Activated naive CD8-positive, alpha-beta T cell treated with anti-CD3 and anti-CD28 coated beads, Interleukin-2, amount 50 U/mL, for 16 hours (primary cell): ENCODE results near the gene ROPN1.
"Not testable (repeated sequence)": the region's sequence is repeated elsewhere in the genome, so short reads cannot be mapped to it uniquely, and the experiment has no call there.

Experiments
- DNase-seq: peaks from one replicate; pipeline ENCODE4 v3.0.0-alpha.2; 2020; ENCODE audit warnings: low read depth, low spot score

ROPN1 gene

DNA sequence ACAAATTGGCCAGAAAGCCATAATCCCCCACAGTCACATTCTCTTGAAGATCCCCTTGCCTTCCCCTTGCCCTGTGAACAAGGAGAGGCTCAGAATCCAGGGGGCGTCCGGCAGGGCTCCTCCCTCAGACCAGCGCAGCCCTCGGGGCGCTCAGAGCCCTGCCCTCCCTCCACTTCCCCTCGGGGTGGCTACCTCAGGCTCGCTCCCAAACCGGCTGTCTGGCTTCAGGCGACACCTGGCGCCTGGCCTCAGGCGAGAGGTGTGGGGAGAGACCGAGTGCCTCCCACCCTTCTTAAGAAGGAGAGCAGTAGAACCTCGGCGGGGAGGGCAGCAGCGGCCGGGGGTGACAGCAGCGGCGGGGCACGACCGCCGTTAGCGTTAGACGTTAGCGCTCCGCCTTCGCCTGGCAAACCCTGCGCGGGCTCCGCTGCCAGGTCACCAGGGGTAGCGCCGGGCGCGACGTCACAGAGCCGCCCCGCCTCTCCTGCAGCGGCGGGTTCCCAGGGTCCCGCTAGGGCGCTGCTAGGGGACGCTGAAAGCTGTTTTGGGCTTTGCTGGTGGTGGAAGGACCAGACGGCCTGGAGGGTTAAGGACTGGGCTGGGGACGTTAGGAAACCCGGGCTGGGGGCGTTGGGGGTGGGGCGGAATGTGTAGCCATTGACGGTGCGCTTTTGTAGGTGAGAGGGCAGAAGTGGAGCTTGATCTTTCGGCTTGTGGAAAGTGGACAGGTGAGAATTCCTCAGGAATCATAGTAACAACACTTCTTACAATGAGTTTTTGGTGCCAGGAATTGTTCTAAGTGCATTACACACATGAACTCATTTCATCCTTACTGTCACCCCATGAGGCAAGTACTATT lies at the start of gene ROPN1:
Gene ROPN1, minus strand, starts transcription at position 395 of the 859 bp plus-strand sequence. CDS start 11,643 bp downstream, outside the sequence.
- DNase-seq: not testable (repeated sequence)

DNA sequence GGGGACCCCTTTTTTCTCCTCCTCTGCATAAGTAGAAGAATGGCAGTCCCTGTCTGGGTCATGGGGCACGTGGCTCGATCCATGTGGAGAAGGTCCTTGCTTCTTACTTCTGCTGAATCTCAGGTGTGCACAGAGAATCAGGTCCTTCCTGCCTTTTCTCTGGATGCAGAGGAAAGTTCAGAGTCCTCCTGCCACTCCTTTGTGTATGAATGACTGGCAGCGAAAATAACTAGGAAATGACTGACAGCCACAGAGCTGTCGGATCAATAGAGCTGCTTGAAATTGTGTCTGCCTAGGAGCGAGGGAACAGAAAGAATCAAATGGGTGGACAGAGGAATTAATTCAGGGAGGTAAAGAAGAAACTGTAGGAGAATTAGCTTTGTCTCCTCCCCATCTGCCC lies 49.6 kb upstream of the ROPN1 start:
- no peak for DNase-seq

DNA sequence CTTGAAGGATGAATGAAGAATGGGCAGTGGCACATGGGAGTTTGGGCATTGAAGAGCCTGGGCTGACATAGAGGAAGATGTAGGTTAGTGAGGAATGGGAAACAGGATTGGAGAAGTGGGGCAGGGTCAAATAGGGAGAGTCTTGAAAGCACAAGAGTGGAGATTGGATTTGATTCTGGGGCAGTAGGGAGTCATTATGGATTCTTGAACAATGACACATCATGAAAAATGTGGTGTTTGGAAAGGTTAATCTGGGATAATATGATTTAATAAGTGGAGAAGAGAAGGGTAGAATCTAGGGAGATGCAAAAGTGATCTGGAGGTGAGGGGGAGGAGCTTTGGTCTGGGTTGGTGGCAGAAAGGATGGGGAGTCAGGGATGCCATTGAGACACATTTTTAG lies 45.4 kb upstream of the ROPN1 start:
- DNase-seq: no peak

DNA sequence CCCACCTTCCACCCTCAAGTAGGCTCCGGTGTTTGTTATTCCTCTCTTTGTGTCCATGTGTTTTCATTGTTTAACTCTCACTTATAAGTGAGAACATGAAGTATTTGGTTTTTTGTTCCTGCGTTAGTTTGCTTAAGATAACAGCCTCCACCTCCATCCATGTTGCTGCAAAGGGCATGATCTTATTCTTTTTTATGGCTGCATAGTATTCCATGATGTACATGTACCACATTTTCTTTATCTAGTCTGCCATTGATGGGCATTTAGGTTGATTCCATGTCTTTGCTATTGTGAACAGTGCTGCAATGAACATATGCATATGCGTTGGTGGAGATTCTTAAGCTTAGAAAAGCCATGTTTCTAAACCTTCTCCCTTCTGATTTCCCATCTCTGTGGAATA lies 44.3 kb upstream of the ROPN1 start:
- DNase-seq: not testable (repeated sequence)

DNA sequence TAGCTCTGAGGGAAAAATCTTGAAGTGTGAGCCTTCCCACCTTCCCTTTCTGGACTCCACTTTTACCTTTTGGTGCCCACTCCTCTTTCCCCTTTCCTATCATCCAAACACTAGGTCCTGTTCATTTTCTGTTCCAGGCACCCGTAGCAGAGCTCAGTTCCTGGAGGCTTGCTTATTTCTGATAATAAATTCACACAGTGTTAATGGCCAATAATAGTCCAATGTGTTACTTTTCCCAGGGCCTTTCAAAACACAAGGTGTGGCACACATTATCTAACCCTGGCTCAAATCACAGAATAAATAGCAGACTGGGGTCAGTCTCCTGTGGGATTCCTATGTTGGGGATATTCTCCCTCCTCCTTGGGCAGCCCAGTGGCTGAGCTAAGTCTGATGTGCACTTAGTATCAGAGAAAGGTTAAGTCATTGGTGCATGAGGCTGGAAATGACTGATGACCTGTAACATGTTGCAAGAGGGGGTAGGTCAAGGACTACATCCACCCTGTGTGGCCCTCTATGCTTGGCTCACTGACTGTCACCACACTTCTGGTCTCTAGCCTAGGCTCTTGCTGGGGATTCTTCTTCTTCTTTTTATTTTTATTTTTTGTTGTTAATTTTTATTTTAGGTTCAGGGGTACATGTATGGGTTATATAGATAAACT lies 43.7 kb upstream of the ROPN1 start:
- no peak for DNase-seq

DNA sequence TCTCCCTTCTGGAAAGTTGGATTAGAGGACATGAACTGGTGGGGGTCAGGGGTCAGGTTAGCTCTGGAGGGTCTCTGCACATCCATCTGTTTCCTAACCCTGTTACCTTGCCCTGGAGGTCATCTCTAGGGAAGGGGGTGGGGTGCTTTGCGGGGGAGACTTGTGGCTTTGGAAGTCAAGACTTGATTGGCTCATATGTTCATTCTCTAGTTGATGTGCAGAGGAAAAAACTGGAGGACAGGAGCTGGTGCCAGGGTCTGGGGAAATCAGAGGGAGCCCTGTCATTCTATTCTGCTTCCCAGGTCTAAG lies 42.9 kb upstream of the ROPN1 start:
- no peak for DNase-seq

DNA sequence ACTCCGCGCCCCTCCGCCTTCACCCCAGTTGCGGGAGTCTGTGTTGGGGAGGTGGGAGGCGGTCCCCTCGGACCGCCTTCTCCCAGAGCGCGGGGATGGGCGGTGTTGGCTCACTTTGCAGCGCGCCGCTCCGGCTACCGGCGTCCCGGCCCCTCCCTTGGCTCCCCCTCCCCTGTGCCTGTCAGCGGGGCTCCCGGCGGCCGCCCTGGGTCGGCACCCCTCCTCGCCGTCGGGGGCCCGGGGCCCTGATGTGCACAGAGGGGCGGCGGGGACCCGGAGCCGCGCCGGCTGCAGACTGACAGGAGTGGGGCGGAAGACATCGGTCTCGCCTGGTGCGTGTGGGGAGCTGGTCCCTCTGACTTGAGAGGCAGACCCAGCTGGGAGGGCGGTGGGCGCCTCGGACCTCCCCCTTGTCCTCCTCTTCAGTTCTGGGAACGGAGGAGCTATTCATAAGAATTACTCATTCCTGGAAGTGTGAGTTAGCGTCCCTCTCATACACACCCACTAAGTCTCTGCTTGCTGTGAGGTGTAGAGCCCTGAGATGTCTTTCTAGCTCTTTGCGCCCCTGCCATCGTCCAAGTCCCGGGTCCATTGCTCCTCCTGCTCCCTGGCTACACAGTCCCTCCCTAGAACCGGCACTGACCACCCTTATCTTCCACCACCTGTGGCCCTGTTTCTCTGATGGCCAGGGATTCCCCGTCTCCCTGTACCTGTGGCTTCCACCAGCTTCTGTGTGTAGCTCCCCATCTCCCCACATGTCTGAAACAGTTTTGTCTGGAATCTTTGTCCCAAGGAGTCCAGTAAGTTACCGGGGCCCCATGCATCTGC lies 42.3 kb upstream of the ROPN1 start:
- DNase-seq: no peak

DNA sequence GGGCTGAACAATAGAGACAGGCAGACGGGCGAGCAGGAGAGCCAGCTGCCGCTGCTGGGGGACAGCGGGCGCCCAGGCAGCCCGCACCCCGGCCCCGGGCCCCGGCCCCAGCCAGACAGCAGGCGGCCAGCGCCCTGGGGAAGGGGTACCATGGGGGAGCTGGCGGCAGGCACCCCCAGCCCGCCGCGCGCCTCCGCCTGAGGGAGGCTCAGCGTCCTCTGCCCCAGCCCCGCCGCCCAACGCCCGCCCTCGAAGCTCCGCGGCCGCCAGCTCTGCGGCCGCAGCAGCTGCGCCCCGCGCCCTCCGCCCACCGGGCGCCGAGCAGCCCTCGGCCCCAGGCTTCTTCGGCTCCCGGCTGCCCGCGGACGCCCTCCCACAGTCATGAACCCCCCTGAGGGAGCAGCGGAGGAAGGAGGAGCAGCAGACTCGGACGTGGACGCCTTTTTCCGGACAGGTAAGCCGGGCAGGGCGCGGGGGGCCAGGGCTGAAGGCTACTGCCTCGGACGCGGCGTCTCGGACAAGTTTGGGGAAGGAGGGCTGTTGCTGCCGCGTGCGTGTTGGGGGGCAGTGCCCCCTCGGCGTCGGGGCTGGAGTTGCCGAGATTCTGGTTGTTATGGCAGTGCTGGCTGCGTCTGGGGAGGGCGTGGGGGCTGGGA lies 41.6 kb upstream of the ROPN1 start, which contains the start of gene KALRN:
Gene KALRN, plus strand, starts transcription at position 10 of the 656 bp plus-strand sequence.
- no peak for DNase-seq

DNA sequence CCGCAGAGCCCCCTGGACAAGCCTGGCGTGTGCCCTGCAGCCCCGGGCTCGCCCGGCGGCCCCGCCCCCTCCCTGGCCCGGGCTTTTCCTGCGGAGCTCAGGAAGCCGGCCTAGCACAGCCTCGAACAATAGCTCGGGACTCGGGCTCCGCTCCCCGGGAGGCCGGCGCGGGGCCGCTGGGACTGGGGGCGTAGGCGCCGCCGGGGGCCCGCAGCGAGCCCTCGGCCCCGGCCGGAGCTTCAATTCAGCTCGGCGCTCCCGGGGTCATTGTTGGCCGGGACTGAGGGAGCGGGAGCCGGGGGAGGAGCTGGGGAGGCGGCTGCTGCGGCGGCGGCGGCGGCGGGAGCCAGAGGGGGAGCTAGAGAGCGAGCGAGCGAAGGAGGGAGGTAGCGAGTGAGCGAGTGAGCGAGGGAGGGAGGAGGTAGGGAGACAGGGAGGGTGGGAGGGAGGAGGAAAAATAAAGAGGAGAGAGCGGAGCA lies 41.0 kb upstream of the ROPN1 start:
- peak; percentile 14 for DNase-seq

DNA sequence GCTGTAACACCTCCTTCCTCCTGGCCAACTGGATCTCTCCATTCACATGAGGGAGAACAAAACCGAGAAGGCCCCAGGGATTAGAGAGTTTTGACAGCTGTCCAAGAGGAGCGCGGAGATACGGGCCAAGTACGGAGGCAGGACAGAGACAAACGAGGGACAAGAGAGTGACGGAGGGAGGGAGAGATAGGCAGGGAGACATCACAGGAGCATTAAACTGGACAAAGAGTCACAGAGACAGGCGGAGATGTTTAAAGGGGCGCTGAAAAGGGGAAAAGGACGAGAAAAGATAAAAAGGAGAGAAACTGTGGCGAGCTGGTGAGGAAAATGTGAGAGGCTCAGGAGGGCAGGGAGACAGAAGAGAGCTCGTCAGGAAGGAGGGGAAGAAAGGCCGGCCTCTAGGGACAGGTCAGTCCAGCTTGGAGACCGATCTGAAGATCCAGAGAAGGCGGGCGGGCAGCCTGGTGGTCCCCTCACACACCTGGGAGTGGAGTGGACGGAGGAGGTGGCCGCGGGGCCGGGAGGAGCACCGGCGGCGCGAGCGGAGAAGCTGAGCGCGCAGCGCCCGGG lies 40.5 kb upstream of the ROPN1 start:
- no peak for DNase-seq

DNA sequence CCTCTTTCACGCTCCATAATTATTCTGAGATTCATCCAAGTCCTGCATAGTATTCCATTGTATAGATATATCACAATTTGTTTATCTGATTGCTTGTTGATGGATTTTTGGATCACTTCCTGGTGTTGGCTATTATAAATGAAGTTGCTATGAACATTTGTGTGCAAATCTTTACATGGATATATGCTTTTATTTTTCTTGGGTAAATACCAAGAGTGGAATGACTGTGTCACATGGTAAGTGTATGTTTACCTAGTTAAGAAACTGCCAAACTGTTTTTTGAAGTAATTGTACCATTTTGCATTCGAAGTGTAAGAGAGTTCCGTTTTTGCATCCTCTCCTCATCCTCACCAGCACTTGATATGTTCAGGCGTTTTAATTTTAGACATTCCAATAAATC lies 34.6 kb upstream of the ROPN1 start:
- DNase-seq: no peak

DNA sequence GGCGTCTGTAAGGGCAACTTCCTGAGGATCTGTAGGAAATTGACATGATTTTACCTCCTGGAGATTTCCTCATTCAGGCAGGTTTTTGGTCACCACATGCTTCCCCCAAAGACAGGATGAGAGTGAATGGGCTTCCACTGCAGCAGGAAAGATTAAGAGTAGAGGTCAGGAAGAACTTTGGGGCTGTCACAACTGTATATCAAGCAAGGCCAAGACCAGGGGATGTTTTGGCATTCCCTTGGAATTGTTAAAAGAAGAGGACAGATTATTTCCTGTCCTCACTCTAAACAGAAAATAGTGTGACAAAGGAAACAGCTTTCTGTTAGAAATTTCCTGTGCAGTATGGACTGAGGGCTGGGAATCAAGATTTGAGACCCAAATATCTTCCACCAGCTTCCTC lies 31.6 kb upstream of the ROPN1 start:
- DNase-seq: not testable (repeated sequence)

DNA sequence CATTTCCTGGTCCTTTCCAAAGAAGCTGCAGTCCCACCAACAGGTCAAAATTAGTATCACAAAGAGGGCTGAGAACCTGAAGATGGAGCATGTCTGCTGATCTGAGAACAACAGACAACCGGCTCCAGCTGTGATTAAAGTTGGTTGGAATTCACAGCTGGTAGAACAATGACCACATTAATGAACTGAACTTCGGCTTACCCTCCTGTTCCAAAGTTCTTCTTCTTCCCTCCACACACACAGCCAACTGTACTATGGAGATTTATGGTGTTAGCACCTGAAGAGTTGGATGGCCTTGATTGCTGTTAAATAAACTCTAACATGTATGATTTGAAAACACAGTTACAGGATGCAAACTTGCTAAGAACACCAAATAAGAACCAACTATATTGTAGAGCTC lies 27.4 kb upstream of the ROPN1 start:
- no peak for DNase-seq

DNA sequence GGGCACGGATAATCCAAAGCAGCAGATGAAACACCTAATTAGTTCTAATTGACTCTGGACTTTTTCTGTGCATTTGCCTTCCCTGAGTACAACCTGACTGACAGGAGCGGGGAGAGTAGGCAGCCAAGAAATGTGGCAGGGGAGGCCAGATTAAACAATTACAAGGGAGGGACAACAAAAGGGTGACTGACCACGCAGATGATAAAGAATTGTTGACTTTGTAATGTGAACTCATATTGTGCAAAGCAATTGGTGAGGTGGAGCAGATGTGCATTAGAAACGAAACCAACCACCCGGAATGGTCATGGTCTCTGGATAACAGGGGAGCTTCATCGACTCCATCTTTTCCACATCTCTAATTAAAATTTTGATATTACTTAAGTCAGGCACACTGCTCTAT lies 25.6 kb upstream of the ROPN1 start:
- DNase-seq: not testable (repeated sequence)

DNA sequence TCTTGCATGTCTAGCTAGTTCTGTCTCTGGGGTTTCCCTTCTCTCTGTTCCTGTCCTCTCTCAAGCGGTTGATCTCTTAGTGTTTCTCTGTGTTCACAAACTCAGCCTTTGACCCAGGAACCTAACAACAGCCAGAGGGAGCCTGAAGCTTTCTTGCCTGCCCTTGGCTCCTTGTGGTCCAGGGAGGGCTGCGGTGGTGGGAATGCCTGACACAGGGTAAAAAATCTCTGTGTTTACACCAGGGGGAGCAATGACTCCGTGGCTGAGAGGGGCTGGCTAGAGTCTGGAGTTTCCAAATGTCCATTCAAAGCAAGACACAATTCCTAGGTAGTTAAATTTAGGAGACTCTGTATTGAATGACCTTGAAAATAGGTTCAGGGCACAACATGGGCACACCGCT lies 24.6 kb upstream of the ROPN1 start:
- not testable (repeated sequence) for DNase-seq

DNA sequence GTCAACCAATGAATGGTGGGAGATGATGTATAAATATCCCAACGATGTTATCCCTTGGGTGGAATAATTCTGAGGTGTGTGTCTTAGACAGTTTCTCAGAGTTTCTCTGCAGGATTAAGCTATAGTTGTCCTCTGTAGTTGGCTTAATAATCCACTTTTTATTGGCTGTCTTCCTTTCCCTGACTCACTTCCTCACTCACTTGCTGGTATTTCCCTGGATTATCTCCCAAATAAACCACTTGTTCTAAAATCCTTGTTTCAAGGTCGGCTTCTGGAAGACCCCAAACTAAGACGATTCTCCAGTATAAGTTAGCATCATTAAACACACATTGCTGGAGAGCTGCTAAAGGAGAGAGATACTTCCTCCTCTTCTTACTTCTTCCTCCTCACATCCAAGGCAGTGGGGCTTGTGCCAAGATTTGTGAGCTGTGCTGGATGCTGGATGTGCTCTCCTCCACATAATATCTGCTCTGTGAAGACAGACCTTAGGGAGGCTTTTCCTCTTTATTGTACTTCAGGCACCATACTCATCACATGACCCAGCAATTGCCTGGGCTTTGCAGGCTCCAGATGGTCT lies 22.5 kb upstream of the ROPN1 start:
- DNase-seq: no peak

DNA sequence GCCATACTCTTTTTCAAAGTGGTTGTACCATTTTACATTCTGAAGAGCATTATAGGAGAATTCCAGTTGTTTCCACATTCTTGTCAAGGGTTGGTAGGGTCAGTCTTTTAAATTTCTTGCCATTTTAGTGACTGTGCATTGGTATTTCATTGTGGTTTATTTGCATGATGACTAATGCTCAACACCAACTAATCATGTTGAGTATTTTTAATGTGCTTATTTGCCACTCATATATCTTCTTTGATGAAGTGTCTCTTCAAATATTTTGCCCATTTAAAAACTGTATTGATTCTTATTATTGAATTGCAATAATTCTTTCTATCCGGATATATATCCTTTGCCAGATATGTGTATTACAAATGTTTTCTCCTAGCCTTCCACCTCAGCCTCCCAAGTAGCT lies 16.4 kb upstream of the ROPN1 start:
- DNase-seq: not testable (repeated sequence)

DNA sequence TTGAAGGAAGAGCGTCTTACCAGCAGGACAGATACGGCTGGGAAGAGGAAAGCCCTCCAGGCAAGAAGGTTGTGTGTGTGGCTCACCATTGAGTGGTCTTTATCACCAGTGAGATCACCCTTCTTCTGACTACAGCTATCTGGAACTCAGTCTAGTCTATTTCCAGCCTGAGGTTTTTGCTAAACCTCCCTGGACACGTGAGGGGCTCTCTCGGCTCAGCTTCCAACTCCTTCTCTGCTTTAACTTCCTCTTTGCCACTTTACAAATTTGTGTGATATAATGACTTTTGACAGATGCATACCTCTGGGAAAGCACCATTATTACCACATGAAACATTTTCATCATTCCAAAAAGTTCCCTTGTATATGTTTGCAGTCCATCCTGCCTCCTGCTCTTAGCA lies 15.3 kb upstream of the ROPN1 start:
- DNase-seq: no peak

DNA sequence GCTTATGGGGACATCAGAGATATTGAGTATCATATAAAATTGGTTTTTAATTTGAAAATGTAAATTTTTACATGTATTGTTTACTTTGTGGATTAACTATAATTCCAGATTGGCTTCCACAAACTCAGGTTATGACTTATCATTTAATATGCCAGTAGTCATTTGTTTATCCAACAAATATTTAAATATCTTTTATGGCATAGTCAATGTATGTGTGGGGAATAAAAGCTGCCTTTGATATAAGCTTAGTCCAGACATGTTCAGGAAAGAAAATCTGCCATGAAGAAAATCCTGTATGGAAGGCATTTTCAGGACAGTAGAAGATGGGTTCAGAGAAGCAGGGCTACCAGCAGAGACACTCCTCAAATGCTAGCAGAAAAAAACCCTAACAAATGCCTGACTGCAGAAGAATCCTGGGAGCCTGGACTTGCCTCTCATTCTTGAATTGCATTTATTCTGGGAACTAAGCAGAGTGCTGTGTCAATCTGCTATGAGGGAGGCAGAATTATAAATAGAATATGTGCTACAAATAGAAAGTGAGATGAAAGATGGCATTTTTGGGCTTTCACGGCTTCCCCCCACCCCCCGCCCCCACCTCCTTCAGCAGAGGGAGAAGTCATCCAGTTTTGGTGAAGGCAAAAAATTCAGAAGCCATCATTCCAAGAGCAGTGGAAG lies 10.6 kb upstream of the ROPN1 start:
- DNase-seq: not testable (repeated sequence)

DNA sequence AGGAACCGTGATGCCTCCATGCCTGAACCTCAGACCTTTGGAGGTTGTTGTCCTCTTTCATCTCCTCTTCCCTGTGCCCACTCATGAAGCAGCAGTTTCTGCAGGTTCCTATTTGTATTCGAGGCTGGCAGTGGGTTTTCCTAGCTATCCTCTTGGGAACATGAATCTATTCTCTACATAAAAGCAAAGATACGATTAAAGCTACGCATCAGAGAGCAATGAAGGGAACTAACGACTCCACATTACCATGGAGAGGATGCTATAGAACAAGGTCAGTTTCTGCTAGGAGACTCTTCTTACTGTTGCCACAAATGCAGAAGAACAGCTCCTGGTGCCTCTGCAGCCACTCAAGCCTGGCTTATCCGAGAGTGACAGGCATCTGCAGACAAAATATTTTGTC lies 9.4 kb upstream of the ROPN1 start:
- DNase-seq: not testable (repeated sequence)
